HG02943 (cell line): ENCODE measurements around the gene MCTP1.
A peak's percentile ranks its signal among the peaks of the same experiment; 100 is the strongest.

Experiments used
- ATAC-seq: cut with Tn5 transposase; IDR thresholded peaks from one replicate; pipeline ENCODE4 v1.9.1; 2021; ENCODE audit warnings: mild to moderate bottlenecking, low read depth, moderate library complexity; ENCODE audit not compliant: unreplicated experiment

Gene MCTP1

GRCh38 chr5:94793113-94793815 is 491.6 kb downstream of the MCTP1 start:
- ATAC-seq: peak; percentile 100

GRCh38 chr5:94791829-94792228 is 493.1 kb downstream of the MCTP1 start:
- ATAC-seq: no peak

- no peak for ATAC-seq
Measured at GRCh38 chr5:94788527-94788926, 496.4 kb downstream of the MCTP1 start.

GRCh38 chr5:94784536-94785505 is 500.1 kb downstream of the MCTP1 start:
- ATAC-seq: no peak

- ATAC-seq: no peak
Measured at GRCh38 chr5:94782383-94782782, 502.5 kb downstream of the MCTP1 start.

GRCh38 chr5:94779684-94780083 is 505.2 kb downstream of the MCTP1 start:
- ATAC-seq: no peak

GRCh38 chr5:94778732-94779131 is 506.2 kb downstream of the MCTP1 start:
- no peak for ATAC-seq

GRCh38 chr5:94778299-94778698 is 506.6 kb downstream of the MCTP1 start:
- no peak for ATAC-seq

- ATAC-seq: no peak
Measured at GRCh38 chr5:94777056-94777880, 507.6 kb downstream of the MCTP1 start.

- ATAC-seq: no peak
Measured at GRCh38 chr5:94776167-94776566, 508.7 kb downstream of the MCTP1 start.

GRCh38 chr5:94775088-94775487 is 509.8 kb downstream of the MCTP1 start:
- ATAC-seq: no peak

- ATAC-seq: no peak
Measured at GRCh38 chr5:94771742-94772141, 513.2 kb downstream of the MCTP1 start.

GRCh38 chr5:94769996-94770395 is 514.9 kb downstream of the MCTP1 start:
- no peak for ATAC-seq

GRCh38 chr5:94761786-94762185 is 523.1 kb downstream of the MCTP1 start:
- no peak for ATAC-seq

GRCh38 chr5:94761055-94761454 is 523.8 kb downstream of the MCTP1 start:
- no peak for ATAC-seq

- ATAC-seq: no peak
Measured at GRCh38 chr5:94759961-94760360, 524.9 kb downstream of the MCTP1 start.

- no peak for ATAC-seq
Measured at GRCh38 chr5:94759022-94759421, 525.9 kb downstream of the MCTP1 start.

- ATAC-seq: no peak
Measured at GRCh38 chr5:94754824-94755223, 530.1 kb downstream of the MCTP1 start.

- ATAC-seq: no peak
Measured at GRCh38 chr5:94751460-94751859, 533.4 kb downstream of the MCTP1 start.

- ATAC-seq: no peak
Measured at GRCh38 chr5:94750681-94751080, 534.2 kb downstream of the MCTP1 start.

GRCh38 chr5:94749042-94749441 is 535.9 kb downstream of the MCTP1 start:
- no peak for ATAC-seq
